ENCODE measurements around the gene ETS1.

ETS1 gene

DNA sequence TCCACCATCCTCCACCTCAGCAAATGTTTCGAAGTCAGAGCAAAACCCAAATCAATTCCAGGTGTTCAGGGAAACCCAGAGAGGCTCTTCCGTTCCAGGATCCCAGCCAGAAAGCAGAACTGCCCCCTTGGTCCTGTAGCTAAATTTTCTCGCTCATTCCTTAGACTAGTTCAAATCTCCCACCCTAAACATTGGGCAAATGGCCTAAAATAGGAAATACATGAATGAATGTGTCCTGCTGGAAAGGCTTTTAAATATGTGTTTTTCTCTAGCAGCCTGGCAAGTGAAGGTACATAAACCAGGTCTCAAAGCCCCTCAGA, 89.6 kb downstream of the ETS1 start:
- peak; percentile 44 for DNase-seq

DNA sequence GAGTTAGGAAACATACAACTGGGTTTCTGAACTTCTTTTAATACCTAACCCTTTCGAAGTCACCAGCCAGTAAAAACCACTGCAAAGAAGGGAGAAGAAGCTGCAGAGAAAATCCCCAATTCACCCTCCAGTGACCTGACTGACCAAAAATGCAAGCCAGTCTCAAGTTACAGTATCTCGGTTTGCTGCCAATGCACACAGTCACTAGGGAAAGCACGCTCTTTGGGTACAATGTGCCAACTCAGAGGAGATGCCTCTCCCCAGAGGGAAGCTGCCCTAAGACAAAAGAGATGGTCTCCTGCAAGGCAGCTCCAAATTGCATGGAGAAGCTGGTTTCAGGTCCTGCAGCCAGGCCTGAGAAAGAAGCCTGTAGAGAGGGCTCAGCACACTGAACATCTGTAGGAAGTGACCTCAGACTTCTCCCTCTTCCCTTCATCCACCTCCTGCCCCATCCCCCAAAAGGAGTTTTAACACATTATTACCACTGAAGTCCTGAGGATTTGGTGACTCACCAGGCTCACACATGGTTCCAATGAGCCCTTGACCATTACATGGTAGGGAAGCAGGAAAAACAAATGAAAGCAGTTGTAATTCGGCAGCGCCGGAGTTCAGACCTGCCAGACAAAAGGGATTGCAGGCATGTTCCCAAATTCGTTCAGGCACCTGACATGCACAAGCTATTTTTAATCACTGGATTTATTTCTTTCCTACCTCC, 90.1 kb downstream of the ETS1 start:
- DNase-seq, result peak; percentile 98

DNA sequence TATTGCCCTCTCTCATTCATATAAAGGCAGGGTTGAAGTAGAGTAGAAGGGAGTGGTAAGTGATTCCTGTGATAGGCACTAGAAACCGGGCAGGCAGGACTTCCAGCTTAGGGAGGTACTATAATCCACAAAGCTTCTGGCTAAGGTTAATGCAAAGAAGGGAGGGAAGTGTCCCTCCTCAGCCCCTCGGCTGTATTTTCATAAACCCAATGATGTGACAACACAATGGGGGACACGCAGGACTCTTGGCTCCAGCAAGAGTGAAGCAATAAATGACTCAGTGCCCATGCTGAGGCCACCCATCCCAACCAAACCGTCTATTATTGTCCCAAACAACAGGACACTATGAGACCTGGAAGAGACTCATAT, 90.7 kb downstream of the ETS1 start:
- DNase-seq, result peak; percentile 80

DNA sequence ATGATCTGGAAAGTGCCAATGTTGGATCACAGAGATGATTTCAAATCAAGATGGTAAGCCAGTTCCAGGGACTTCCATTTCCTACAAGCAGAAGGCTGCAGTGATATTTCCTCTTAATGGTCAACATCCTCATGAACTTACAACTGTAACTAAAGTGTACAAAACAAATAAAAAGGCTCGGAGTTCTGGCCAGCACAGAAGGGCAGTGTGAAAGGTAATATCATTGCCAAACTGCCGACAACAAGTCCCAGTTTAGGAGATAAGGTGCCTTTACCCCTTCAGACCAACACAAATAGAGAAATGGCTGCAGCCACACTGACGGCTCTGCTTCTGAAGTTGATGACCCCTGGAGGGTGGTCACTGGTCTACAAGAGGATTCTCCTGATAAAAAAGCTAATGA, 91.1 kb downstream of the ETS1 start:
- DNase-seq, result no peak

DNA sequence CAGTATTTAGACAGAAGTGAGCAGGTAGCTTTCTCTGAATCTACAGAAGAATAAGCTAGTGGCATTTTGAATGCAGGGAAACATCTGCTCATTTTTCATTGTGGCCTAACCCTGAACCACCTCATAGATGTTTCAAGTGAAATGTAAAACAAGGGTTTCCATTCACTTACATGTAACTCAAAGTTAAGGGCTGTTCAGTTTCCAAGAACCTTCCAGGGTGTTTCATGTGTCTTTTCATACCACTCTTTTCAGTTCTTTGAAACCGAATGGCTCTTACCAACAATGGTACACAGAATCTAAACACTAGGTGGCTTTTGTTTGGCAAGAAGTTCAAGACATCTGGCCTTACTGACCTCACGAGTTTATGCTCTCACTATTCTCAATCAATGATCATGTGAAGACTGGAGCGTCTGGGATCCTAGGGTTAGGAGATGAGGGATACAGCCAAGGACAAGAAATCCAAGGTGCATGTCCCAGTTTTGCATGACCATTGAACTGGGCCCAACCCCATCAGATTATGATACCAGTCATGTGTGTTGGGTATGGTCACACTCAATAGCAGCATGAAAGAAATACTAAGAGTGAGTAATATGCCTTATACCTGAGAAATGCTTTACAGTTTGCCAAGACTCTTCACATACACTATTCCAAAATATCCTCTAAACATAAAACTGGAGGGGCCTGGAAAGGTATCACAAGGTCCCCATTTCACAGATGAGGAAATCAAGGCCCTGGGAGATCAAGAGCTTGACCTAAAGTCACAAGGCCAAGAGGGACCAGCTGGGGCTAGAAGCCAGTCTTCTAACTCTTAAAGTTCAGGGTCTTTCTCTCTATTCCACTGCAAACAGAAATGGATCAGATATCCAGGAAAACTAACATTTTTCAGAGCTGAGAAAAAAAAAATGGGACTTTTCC, 92.7 kb downstream of the ETS1 start:
- DNase-seq, result no peak

DNA sequence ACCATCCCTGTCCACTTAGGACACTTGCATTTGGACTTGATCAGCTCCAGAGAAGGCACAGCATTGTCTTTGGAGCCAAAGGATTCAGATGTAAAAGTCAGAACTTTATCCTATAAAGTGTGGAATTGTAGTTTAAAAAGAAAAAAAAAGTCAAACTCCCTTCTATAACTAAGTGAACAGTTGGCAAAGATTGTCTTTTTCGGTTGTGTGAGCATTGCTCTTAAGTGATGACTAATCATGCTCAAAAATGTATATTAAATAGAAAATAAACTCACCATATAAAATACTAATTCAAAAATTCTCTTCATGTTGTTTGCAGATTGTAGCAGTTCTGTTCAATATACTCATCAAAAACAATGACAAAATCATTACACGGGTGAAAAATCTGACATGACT, 93.8 kb downstream of the ETS1 start:
- no peak for DNase-seq

DNA sequence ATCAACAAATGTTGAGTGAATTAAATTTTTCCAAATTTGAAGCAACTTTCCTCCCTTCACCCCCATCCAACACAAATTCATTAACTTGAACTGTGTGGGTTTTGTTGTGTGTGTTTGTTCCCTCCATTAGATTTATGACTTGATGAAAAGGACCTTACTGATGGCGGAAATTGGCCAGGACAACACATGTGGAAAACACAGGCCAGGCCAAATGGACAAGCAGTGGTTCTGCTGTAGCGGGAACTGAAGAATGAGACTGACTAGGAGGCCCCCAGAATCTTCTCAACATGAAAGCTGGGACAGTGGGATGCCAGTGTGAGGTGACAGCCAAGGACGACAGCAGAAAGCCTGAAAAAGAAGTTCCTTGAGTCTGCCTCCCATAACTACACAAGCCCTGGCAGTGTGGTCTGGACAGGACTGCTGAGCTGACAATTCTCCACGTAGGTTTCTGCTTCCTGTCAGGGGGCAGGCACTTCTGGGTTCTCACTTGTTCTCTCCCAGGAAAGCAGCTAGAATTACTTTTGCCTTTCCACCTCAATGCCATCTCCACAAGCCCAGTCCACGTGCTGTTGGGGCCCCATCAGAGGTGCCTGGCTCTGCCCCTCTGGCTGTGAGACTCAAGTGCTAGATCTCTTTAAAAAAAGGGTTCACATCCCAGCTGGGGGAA, 94.3 kb downstream of the ETS1 start:
- peak; percentile 32 for DNase-seq

DNA sequence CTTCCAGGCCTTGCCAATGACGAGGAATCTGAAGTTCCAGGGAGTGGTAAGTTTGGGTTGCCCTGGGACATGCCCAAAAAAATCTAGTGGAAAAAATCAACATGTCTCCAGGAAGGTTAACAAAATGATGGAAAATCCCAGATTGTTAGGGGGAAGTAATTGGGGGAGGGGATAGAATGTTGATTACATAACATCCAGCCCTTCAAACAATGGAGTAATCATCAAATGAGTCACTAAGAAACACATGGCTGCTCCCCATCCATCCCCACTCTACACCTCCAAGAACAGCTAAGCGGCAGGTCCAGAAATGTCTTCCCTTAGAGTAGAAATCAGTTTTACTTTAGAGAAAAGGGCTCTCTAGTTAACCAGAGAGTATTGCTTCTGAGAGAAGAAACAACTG, 94.9 kb downstream of the ETS1 start:
- DNase-seq, result peak; percentile 80

DNA sequence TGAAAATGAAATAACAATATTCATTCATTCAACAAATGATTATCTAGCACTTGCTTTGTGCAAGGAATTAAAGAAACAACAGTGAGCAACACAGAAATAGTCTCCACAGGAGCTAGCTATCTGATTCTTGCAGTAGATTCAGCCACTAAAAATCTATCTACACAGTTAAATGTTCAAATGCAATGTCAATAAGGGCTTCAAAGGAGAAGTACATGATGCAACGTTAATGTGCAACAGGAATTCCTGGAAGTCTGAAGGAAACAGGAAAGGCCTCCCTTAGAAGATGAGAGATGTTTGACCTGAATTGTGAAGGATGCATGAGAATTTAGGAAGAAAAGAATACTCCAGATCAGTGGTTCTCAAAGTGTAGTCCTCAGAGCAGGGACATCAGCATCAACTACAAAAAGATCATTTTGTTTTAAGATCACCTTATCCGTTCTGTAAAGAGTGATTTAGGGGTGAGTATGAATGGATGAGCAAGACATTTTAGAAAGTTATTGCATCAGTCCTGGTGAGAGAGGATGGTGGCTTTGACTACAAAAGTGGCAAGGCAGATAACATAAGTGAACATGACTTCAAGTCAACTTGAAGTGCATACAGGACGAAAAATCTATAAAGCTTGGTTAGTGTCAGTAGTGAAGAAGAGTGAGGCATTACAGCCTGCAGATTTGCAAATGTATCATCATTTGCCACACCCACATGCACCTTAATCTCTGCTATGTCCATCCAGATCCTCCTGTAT, 96.0 kb downstream of the ETS1 start:
- DNase-seq, result no peak

DNA sequence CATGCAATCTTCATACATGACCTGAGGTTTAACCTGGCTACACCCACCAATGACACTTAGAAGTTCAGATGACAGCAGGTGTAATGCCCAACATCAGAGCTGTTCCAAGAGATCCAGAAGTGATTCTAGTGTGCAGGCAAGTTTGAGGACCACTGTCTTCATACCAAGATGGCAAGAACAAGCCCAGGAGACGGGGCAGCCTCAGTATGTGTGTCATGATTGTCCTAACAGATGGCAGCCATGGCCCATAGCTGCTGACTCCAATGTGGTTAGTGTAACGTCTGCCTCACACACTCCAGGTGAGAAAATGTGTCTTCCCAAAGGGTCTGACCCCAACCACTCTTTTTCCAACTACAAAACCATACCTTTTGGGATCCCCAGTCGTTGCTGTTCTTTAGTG, 97.3 kb downstream of the ETS1 start:
- DNase-seq, result no peak

DNA sequence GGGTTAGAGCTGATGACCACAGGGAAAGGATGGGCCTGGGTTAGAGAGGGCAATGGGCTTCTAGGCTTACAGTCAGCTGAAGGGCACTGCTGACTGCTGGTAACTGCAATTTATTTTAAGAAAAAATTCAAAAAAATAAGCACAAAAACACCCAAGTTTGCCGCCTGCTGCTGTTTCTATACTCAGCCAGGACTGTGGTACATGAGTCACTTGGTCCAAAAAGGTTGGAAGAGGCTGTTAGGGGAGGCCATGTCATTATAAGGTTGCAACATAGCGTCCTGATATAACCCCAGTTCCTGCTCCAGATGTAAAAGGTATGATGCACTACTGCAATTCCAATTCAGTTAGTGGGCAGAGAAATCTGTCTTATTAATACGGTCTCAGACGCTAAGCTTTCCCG, 98.9 kb downstream of the ETS1 start:
- no peak for DNase-seq

DNA sequence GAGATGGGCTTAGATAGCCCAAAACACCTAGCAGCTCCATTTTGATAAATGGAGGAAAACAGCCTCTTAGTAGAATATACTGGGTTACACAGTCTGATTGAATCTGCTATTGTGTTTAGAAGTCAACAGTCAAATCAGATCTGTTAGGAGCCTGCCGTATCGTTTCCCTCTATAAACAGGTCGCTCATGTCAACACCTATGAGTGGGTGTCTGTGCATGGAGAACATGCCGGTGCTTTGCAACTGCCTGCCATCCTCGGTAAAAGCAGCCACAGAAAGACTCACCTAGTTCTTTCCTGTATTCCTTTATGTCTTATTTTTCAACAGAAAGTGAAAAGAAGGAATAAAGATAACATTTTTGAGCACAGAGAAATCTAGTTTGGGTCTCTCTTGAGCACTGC, 99.4 kb downstream of the ETS1 start:
- DNase-seq, result no peak

DNA sequence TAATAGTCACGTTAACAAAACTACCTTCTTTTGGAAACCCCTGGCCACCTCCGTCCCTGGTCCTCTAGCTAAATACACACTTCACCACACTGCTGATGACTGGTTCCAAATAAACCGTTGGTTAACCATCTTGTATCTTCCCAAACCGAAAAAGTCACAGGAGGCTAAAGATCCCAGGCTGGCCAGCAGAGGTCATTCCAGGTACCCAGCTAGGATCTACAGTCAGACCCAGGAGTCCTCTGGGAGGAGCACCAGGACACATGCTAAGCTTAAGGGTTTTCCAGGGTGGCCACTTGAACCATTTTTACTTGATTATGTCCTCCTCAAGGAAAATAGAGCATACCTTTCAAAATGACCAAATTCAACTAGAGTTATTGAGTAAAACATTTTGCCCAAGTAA, 103.2 kb downstream of the ETS1 start:
- DNase-seq, result no peak

DNA sequence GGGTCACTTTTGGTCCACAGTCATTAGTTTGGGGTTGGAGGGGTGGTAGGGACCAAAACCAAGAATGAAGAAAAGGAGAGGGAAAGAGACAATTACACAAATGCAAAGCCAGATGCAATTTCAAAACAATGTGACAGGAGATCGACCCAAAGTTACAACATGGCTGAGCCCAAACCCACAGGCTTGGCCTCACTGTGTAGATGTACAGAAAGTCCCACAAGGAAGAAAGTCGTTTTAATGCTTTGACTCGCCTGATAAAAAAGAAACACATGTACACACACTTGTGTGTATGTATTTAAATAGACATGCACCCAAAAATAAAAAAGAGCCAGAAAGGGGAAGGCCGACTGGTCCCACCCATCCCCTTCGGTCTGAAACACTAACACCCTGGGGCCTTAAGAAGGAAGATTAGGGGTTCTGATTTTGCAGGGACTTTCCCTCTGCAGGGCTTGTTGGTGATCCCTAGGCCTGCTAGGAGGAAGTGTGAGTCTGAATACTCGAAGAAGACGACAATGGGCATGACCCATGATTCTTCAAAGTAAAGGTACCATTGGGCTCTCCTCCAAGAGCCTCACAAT, 104.1 kb downstream of the ETS1 start:
- DNase-seq, result no peak

DNA sequence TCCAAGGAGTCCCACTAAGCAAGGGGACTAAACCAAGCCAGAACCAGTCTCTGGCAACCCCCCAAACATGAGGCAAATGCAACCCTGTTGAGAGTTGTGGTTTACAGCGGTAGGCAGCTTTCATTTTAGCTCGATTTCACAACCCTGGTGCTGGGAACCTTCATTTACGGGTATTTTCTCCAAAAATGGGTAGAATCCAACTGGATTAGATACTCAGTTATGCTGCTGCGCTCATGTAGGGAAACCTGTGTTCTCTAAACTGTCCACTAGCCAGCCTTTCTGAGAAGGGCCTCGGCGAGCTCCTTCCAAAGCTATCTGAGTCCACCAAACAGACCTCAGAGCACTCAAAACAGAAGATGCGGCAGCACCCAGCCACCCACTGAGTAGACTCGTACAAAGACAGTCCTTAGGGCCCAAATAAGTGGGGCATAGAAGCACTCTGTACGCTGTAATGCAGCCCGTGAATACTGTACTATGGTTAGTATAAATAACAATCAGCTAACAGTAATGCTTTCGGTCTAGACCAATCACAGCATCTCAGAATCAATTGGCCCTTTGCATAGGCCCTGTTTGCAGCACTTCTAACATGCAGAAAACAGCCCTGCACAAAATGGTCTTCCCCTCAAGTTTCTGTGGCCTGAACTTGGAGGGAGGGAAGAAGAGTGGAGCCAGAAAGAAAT, 104.7 kb downstream of the ETS1 start:
- DNase-seq, result no peak

DNA sequence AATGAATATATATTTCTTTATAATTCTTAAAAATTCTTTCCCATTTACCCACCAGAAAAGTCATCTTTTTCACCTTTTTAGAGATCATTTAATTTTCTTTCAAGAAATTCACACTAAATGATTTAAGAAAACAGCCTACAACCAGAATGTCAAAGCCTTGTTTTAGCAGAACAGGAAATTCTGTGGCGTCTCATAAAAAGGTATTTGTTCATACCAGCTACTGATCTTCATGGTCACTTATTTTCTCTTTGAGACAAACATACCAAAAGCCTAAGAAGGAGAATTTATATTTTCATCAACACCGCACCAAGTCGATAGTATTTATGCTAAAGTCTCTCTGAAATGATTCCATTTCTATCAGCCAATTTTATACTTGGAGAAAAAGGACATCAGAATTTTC, 105.3 kb downstream of the ETS1 start:
- DNase-seq, result no peak

DNA sequence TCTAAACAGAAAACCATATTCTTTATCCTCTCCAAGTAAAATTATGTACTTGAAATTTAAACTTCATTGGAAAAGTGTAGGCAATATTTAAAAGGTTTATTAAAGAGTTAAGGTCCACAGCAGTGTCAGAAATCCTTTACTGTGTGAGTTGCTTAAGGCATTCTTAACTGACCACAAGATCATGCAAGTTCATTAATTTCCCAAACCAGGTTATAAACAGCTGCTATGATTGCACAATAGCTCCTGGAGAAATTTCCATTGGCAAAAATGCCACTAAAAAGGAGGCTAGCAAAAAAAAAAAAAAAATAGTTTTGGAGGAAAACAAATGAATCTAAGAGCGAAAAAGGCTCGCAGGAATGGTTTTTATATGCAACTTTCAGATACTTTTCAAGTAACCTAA, 106.2 kb downstream of the ETS1 start:
- no peak for DNase-seq

DNA sequence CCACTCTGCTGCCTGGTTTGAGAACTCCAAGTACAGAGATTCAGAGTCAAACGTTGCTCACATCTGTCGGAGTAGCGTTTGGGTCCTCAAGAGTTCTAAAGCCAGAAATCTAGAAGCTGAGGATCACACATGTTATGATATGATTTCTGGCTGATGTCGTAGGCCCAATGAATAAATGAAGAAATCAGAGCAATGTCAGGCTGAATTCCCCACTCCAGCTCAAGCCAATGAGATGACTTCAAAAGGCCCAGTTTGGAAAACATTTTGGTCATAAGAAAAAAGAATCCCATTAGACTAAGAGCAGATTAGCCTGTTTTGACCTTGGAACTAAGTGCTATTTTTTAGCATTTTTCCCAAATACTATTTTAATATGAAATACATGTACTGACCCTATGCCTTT, 106.7 kb downstream of the ETS1 start:
- no peak for DNase-seq

DNA sequence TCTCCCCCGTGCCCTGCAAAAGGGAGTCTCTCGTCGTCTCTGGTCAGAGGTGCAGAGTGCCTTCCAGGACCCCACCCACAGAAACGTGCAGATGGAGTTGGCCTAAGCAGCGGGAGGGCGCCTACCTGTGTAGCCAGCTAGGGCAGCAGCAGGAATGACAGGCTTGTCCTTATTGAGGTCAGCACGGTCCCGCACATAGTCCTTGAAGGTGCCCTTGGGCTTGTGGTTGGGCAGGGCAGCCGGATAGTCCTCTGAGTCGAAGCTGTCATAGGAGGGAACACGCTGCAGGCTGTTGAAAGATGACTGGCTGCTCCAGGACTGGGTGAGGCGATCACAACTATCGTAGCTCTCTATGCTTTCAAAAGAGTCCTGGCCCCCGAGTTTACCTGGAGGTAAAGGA, 107.3 kb downstream of the ETS1 start:
- DNase-seq, result no peak

DNA sequence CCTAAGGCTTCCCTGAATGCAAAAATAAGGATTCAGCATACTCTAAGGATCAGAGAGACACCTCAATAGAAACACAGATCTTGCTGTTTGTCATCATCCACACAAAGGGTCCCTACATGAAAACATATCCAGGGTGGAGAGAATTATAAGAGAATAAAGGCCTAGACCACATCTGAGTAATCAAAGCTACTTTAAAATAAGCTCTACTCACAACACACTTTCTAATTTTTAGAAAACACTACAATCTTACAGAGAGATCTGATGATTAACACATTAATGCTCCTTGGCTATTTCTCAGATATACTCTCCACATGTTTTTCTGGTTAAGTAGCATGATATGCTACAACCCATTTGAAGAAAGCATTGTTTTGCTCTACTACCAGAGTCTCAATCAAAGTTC, 108.2 kb downstream of the ETS1 start:
- DNase-seq, result no peak

DNA sequence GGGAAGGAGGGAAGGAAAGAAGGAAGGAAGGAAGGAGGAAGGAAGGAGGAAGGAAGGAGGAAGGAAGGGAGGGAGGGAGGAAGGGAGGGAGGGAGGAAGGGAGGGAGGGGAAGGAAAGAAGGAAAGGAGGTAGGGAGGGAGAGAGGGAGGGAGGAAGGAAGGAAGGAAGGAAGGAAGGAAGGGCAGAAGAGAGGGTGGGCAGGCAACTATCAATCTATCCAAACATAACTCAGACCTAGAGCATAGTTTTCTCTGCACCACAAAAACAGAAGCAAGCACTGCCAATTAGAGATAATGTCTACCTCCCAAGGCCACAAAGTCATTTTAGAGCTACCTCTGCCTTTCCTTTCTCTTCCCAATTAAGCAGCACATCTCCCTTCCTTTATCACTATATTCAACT, 109.1 kb downstream of the ETS1 start:
- no peak for DNase-seq

DNA sequence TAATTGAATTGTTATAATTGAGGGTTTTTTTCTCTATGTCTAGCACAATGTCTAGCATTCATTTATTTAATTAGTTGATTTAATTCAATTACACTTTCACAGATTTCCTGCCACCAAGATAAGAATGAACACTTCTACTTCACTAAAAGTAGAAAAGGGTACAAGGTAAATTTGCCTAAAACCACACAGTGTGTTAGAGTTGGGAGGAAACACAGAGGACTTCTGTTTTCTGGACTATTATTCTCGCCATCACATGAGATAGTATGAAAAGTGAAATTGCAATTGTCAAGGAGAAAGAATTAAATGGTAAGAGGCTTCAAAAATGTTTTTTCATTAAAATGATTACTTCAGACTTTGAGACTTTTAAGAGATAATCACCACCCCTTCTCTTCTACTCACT, 109.5 kb downstream of the ETS1 start:
- no peak for DNase-seq

DNA sequence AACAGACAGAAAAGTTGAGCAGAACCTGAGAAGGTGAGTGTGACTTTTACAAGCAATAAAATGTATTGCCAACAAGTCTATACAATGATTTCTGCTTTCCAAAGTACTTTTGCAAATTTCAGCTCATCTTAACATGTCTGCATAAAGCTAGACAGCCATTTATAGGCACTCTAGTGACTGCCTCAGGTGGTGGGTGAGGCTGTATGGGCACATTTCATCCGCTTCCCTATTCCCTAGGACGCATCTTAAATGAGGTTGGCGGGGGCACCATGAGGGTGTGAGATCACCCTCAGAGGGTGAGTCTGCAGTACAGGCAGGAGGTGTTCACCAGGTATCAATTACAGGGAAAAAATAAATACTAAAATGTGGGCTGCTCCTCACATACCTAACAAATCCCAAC, 110.1 kb downstream of the ETS1 start:
- DNase-seq, result no peak

Measured in NCI-H69 (cell line).